OCI-LY7 (cell line): ENCODE data around the gene SLC44A5. TPM values are rescaled to one million over a fixed set of nuclear protein-coding genes. Genes with fewer than 3 reads are reported as not detected.

Source experiments
- BruUV-seq: library from RNA; stranded (reverse); fragments of 400-500 nt; replicated peaks from 2 replicates; lab custom pipeline; 2021; lab: Mats Ljungman, UMichigan
- CTCF ChIA-PET: fragments of 300-600 bp; sonication (Branson Sonifier 250); formaldehyde crosslinking; loops from one replicate; lab custom pipeline; 2022; ENCODE audit warnings: antibody characterized with exemption; ENCODE audit not compliant: unreplicated experiment; lab: Charles Lee
- POLR2A ChIA-PET: fragments of 300-600 bp; sonication (Branson Sonifier 250); formaldehyde crosslinking; loops from one replicate; lab custom pipeline; 2022; ENCODE audit warnings: antibody characterized with exemption; lab: Charles Lee
- DNase-seq: peaks from one replicate; pipeline ENCODE4 v3.0.0-alpha.2; 2015; ENCODE audit warnings: low spot score
- H2AFZ ChIP-seq: fragments of 200-600 bp; sonication (generic), shearing (Covaris generic); 2 replicates; pipeline ENCODE4 v1.6.1; 2014; ENCODE audit warnings: mild to moderate bottlenecking, antibody characterized with exemption, low read length, moderate library complexity
- H3K27ac ChIP-seq: fragments of 200-600 bp; sonication (generic); 2 replicates; pipeline ENCODE4 v1.5.1; 2014; ENCODE audit warnings: mixed run types, low read depth, mild to moderate bottlenecking, moderate library complexity, low read length, inconsistent platforms; ENCODE audit not compliant: poor library complexity, severe bottlenecking
- H3K36me3 ChIP-seq: fragments of 200-600 bp; sonication (generic); 2 replicates; pipeline ENCODE4 v1.6.1; 2014; ENCODE audit warnings: mild to moderate bottlenecking, antibody characterized with exemption, low read length, moderate library complexity, mixed read lengths; ENCODE audit not compliant: insufficient read depth
- H3K4me1 ChIP-seq: fragments of 200-600 bp; sonication (generic); 2 replicates; pipeline ENCODE4 v1.5.1; 2014; ENCODE audit warnings: mild to moderate bottlenecking, low read length; ENCODE audit not compliant: insufficient read depth, poor library complexity, severe bottlenecking
- H3K4me2 ChIP-seq: fragments of 200-600 bp; sonication (generic); 2 replicates; pipeline ENCODE4 v1.6.1; 2014; ENCODE audit warnings: mild to moderate bottlenecking, low read length
- H3K4me3 ChIP-seq: fragments of 200-600 bp; sonication (generic); 2 replicates; pipeline ENCODE4 v1.5.1; 2014; ENCODE audit warnings: mild to moderate bottlenecking, low read depth, low read length; ENCODE audit not compliant: poor library complexity, severe bottlenecking
- H3K79me2 ChIP-seq: fragments of 200-600 bp; sonication (generic); 2 replicates; pipeline ENCODE4 v1.6.1; 2016; ENCODE audit warnings: low read depth, mild to moderate bottlenecking, low read length, moderate library complexity, mixed read lengths; ENCODE audit not compliant: insufficient read depth
- H3K9me2 ChIP-seq: fragments of 200-600 bp; sonication (generic); 2 replicates; pipeline ENCODE4 v1.6.1; 2016; ENCODE audit warnings: mild to moderate bottlenecking, low read length, mixed read lengths; ENCODE audit not compliant: insufficient read depth
- H3K9me3 ChIP-seq: fragments of 200-600 bp; sonication (generic); 2 replicates; pipeline ENCODE4 v1.6.1; 2014; ENCODE audit warnings: mild to moderate bottlenecking, mixed run types, low read length, mixed read lengths
- H4K20me1 ChIP-seq: fragments of 200-600 bp; sonication (generic); 2 replicates; pipeline ENCODE4 v1.6.1; 2014; ENCODE audit warnings: mild to moderate bottlenecking, antibody characterized with exemption, low read length, moderate library complexity, mixed read lengths; ENCODE audit not compliant: insufficient read depth
- EZH2phosphoT487 ChIP-seq: fragments of 200-600 bp; sonication (generic); IDR thresholded peaks from 2 replicates; pipeline ENCODE4 v1.6.1; 2018; ENCODE audit warnings: low read depth, borderline replicate concordance, mild to moderate bottlenecking, mixed run types, antibody characterized with exemption, low read length, moderate library complexity, mixed read lengths
- intact Hi-C: fragments of 100-400 bp; cut with micrococcal nuclease; formaldehyde crosslinking; loops from one replicate; pipeline ENCODE4 v1.10.0; 2022; ENCODE audit not compliant: unreplicated experiment
- total RNA-seq, 2 experiments: library from RNA; depleted of rRNA in 1 of 2; stranded (reverse); fragments of >200 nt in 1 of 2; shearing (Covaris generic) in 1 of 2; gene quantifications; 2 replicates each; pipeline ENCODE4 v1.2.3, GENCODE V29; 2014 to 2022
- TF ChIP-seq, protein P1 (sequence below): fragments of 200-600 bp; sonication (generic); conservative IDR thresholded peaks from 2 replicates; pipeline ENCODE4 v1.5.1; 2014; ENCODE audit warnings: mild to moderate bottlenecking, antibody characterized with exemption, low read length, moderate library complexity, mixed read lengths

Gene SLC44A5
- total RNA-seq, 2 experiments from 2014 or later, result not detected

DNA sequence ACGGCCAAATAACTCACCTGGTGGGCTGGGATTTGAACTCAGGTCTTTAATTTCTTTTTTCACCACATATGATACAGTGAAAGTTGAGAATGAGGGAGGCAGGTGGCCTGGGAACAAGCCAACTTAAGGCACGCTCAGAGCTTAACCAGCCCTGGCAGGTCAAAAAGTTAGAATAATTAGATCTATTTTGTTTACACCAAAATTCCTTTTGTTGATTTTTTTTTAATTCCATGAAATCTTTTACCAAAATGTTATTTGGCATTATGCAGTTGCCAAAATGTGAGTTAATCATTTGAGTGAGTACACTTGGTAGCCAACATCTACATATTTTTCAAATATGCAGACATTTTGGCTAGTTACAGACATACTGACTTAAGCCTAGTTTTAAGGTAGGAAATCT is 439.9 kb downstream of the SLC44A5 start:
- no peaks in the 10 kb centered on the region for H3K36me3 ChIP-seq
- ChIA-PET POLR2A (interaction anchor here (0.6 kb wide), 1 partner anchor 410 kb away, joined by 3 read pairs; no protein-coding TSS in a partner anchor), CTCF (no interaction called here)
- no peaks in the 10 kb centered on the region for H3K9me3 ChIP-seq
- no peak overlapping the region for H3K27ac ChIP-seq
- no peak overlapping the region for H3K4me2 ChIP-seq
- H3K4me3 ChIP-seq, result no peak overlapping the region
- H3K79me2 ChIP-seq, result no peaks in the 10 kb centered on the region
- DNase-seq, result no peak
- H4K20me1 ChIP-seq, result no peaks in the 10 kb centered on the region
- no peaks in the 10 kb centered on the region for H3K9me2 ChIP-seq
- H3K4me1 ChIP-seq, result no peaks in the 10 kb centered on the region
- no peak overlapping the region for H2AFZ ChIP-seq
- TF ChIP-seq, protein P1, sequence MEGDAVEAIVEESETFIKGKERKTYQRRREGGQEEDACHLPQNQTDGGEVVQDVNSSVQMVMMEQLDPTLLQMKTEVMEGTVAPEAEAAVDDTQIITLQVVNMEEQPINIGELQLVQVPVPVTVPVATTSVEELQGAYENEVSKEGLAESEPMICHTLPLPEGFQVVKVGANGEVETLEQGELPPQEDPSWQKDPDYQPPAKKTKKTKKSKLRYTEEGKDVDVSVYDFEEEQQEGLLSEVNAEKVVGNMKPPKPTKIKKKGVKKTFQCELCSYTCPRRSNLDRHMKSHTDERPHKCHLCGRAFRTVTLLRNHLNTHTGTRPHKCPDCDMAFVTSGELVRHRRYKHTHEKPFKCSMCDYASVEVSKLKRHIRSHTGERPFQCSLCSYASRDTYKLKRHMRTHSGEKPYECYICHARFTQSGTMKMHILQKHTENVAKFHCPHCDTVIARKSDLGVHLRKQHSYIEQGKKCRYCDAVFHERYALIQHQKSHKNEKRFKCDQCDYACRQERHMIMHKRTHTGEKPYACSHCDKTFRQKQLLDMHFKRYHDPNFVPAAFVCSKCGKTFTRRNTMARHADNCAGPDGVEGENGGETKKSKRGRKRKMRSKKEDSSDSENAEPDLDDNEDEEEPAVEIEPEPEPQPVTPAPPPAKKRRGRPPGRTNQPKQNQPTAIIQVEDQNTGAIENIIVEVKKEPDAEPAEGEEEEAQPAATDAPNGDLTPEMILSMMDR, result no peak
- no peak for TF ChIP-seq EZH2phosphoT487
- BruUV-seq, result no TSS peak
- intact Hi-C loops, result no loop called here

DNA sequence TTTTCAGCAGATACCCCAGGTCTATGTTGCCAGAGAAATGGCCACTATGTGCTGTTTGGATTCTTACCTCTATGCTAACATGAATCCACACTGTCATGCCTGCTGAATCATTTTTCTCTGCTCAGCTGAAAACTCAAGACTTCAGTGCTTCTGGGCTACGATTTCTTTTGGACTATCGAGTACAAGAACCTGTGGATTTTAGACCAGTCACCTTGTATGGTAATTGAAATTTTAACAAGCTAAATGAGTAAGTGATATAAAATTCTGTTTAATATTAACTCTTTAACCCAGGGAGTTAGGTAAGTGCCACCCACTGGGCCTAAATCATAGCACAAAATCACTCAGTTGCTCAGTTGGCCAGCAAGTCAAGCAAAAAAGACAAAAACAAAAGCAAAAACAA is 440.9 kb downstream of the SLC44A5 start:
- Histone ChIP-seq H3K4me1 (no peaks in the 10 kb centered on the region), H4K20me1 (no peaks in the 10 kb centered on the region), H3K4me3 (no peak overlapping the region), H3K79me2 (no peaks in the 10 kb centered on the region), H3K9me2 (no peaks in the 10 kb centered on the region), H3K4me2 (no peak overlapping the region), H3K9me3 (no peaks in the 10 kb centered on the region), H2AFZ (no peak overlapping the region), H3K36me3 (no peaks in the 10 kb centered on the region), H3K27ac (no peak overlapping the region)
- DNase-seq, result no peak
- BruUV-seq, result no TSS peak
- ChIA-PET CTCF (no interaction called here), POLR2A (interaction anchor here (0.6 kb wide), 1 partner anchor 320 kb away, joined by 3 read pairs; no protein-coding TSS in a partner anchor)
- intact Hi-C loops, result no loop called here
- TF ChIP-seq, protein P1, result no peak
- TF ChIP-seq EZH2phosphoT487, result no peak

DNA sequence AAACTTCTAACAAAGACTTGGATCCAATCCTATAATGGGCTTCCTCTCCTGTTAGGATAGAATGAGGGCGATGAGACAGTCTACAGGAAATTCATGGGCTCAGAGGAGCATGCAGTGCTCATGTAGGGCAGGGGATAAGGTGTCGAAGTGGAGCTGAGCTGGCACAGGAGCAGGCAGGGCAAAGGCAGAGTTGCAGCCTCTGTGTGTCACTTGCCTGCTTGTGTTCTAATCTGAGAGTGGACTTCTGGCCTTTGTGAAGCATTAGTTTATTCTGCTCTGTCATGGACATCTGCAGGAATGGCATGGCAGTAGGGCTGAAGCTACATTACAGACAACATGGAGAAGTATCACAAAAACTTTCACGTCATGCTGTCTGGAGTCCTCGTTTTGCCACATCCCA is 444.1 kb downstream of the SLC44A5 start:
- no peak for DNase-seq
- intact Hi-C loops, result no loop called here
- BruUV-seq, result no TSS peak
- Histone ChIP-seq H3K4me1 (no peaks in the 10 kb centered on the region), H3K4me2 (no peak overlapping the region), H3K27ac (no peak overlapping the region), H3K9me3 (no peaks in the 10 kb centered on the region), H3K36me3 (no peaks in the 10 kb centered on the region), H3K79me2 (no peaks in the 10 kb centered on the region), H3K4me3 (no peak overlapping the region), H4K20me1 (no peaks in the 10 kb centered on the region), H3K9me2 (no peaks in the 10 kb centered on the region), H2AFZ (no peak overlapping the region)
- ChIA-PET CTCF (no interaction called here), POLR2A (interaction anchor here (0.7 kb wide), 1 partner anchor 119 kb away, joined by 3 read pairs; no protein-coding TSS in a partner anchor)
- no peak for TF ChIP-seq EZH2phosphoT487
- TF ChIP-seq, protein P1, result no peak
